ENCODE data around the gene TRPM5. TPM values are rescaled to one million over a fixed set of nuclear protein-coding genes. Genes with fewer than 3 reads are reported as not detected.

Gene TRPM5
- total RNA-seq, 1 donor from 2014 or later, result 0.46 TPM

DNA sequence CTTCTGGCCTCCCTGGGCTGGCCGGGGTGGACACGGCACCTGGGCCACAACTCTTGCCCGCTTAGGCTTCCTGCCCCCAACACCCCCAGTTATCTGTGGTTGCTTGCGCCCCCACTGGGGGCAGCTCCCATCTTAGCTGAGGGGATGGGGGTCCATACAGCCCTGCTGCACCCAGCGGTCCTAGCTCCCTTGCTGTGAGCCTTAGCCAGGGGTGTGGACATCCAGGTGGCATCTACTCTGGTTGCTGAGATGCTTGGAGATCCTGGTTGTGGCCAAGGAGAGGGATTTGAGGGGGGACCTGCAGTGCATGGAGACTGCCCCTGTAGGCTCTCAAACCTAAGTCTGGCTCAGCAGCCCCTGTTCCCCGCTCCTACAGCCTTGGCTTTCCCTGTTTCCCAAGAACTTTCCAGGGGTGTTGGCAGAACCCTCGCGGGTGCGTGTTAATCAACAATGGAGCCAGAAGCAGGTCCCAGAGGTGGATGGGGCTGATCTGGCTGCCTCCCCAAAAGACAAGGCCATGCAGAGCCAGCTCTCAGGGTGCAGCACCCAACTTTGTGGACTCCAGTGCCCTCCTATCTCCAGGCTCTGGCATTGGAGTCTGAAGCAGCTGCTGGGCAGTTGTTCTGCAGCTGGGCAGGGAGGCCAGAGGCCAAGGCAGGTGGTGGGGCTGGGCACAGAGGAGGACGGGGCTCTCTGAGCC, 3.8 kb upstream of the TRPM5 start:
- Mint-ChIP-seq H3K4me1 (ENCODE audit: unreplicated experiment) (no peaks in the 10 kb centered on the region), H3K4me3 (no peak overlapping the region), H3K27ac (no peak overlapping the region), H3K9me3 (no peaks in the 10 kb centered on the region), H3K36me3 (no peaks in the 10 kb centered on the region), H3K27me3 (peaks cover 53% of the 10 kb centered on the region)
- TF ChIP-seq, protein P1, sequence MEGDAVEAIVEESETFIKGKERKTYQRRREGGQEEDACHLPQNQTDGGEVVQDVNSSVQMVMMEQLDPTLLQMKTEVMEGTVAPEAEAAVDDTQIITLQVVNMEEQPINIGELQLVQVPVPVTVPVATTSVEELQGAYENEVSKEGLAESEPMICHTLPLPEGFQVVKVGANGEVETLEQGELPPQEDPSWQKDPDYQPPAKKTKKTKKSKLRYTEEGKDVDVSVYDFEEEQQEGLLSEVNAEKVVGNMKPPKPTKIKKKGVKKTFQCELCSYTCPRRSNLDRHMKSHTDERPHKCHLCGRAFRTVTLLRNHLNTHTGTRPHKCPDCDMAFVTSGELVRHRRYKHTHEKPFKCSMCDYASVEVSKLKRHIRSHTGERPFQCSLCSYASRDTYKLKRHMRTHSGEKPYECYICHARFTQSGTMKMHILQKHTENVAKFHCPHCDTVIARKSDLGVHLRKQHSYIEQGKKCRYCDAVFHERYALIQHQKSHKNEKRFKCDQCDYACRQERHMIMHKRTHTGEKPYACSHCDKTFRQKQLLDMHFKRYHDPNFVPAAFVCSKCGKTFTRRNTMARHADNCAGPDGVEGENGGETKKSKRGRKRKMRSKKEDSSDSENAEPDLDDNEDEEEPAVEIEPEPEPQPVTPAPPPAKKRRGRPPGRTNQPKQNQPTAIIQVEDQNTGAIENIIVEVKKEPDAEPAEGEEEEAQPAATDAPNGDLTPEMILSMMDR (conservative IDR thresholded peaks at IDR 0.05), result no peak
- no peak for DNase-seq (ENCODE audit: extremely low spot score, unreplicated experiment)

DNA sequence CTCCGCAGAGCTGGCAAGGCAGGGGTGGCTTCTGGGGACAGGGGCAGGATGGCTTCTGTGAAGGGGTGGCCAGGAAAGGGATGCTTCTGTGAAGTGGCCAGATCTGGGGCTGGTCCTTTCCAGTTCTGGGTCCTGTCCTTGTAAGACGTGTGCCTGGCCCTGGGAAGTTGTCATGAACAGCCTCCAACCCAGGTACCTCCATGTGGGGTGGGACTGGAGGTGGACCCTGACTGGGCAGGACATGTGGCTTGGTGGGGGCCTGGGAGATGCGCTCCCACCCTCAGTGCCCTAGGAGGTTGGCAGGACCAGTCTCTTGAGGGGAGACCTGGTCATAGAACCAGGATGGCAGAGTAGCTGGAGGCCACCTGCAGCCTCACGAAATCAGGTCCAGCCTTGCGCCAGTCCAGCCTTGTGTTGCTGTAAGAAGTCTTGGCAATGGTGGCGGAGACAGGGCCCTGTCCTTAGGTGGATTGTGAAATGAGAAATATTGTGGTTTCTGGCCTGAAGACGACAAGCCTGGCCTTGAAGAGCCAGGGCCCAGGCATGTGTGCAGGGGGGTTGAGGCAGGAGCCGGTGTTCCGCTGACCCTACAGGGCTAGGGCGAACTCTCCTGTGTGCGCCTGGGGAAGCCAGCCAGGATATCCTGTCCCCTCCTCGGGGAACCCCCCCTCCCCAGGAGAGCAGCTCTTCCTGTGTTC, 3.1 kb upstream of the TRPM5 start:
- H3K4me1 Mint-ChIP-seq (ENCODE audit: unreplicated experiment), result no peaks in the 10 kb centered on the region
- H3K27me3 Mint-ChIP-seq, result peaks cover 53% of the 10 kb centered on the region
- DNase-seq (ENCODE audit: extremely low spot score, unreplicated experiment), result no peak
- no peak overlapping the region for H3K4me3 Mint-ChIP-seq
- TF ChIP-seq, protein P1 (conservative IDR thresholded peaks at IDR 0.05), result no peak
- H3K36me3 Mint-ChIP-seq, result no peaks in the 10 kb centered on the region
- peaks cover 4% of the 10 kb centered on the region for H3K9me3 Mint-ChIP-seq
- H3K27ac Mint-ChIP-seq, result no peak overlapping the region

DNA sequence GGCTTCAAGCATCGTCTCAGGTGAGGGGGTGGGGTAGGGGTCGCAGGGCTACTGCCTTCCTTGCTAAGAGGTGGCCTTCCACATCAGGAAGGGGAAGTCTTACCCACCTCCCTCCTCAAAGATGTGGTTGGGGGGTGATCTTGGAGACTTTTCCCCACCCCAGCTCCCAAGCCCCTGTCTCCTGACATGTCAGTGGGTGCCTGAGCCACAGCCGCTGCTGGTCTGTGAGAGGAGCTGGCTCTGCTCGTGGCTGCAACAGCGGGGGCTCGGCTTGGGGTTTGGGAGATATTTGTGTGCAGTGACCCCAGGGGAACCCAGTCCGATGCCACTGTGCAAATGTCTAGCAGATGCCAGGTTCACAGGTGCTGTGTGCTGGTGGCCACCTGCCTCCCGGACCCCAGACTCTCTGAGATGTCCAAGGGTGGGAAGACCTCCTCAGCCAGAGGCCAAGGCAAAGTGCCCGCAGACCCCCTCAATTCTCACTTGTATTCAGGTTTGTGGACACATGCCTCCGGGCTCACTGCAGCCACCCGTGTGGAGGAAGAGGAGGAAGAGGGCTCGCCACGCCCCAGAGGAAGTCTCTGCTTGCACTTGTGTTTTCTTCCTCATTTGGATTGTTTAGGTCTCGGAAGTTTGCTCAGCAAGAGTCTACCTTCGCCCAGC, 2.4 kb upstream of the TRPM5 start:
- peaks cover 59% of the 10 kb centered on the region for H3K27me3 Mint-ChIP-seq
- no peaks in the 10 kb centered on the region for H3K36me3 Mint-ChIP-seq

DNA sequence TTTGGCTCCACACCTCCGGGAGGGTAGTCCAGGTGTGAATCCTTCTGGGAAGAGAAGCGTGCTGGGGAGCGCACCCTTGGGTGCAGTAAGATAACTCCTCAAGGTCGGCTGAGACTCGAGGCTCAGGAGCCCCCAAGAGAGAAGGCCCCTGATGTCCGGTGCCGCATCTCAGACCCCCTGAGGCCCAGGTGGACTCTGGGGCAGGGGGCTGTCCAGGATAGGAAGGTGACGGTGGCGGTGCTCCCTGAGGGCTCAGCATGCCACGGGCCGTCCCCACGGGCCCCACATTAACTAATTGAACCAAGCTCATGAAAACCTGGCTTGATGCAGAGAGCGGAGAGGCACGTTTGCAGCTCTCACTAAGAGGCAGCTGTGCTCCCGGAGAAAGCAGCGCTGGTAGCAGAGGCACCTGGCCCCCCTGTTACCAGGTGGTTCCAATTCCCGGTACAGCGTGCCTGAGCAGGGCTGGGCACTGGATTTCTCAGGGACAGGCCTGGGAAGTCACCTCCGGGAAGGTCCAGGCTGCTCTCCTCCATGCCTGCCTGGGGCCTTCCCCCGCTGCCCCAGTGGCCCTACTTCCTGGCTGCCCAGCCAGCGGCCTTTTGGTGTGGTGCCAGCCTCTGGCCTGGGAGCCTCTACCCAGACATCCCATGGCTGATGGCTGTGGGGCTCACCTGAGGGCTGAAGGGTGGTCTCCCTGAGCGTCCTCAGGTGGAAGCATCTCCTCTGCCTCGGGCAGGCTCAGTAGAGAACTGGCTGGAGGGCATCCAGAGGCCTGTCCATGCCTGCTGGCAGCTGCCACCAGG, 1.6 kb upstream of the TRPM5 start:
- H3K36me3 Mint-ChIP-seq, result no peaks in the 10 kb centered on the region
- H3K4me1 Mint-ChIP-seq (ENCODE audit: unreplicated experiment), result no peaks in the 10 kb centered on the region
- peaks cover 61% of the 10 kb centered on the region for H3K27me3 Mint-ChIP-seq
- H3K9me3 Mint-ChIP-seq, result peaks cover 4% of the 10 kb centered on the region
- H3K4me3 Mint-ChIP-seq, result peak overlapping the region; percentile 82
- DNase-seq (ENCODE audit: extremely low spot score, unreplicated experiment), result no peak
- H3K27ac Mint-ChIP-seq, result no peak overlapping the region
- TF ChIP-seq, protein P1 (conservative IDR thresholded peaks at IDR 0.05), result no peak

More for the DNA sequence above, 2.4 kb upstream of the TRPM5 start:
- H3K4me1 Mint-ChIP-seq (ENCODE audit: unreplicated experiment), result no peaks in the 10 kb centered on the region
- H3K9me3 Mint-ChIP-seq, result peaks cover 4% of the 10 kb centered on the region
- no peak for DNase-seq (ENCODE audit: extremely low spot score, unreplicated experiment)
- TF ChIP-seq, protein P1 (conservative IDR thresholded peaks at IDR 0.05), result no peak
- H3K4me3 Mint-ChIP-seq, result no peak overlapping the region
- no peak overlapping the region for H3K27ac Mint-ChIP-seq

Data from type B pancreatic cell (in vitro differentiated cells).